Ammon's horn (tissue), 1 donor: ENCODE results near the gene SLC25A24.

ENCODE experiments used
- DNase-seq: peaks from one replicate; pipeline ENCODE4 v3.0.0-alpha.2; 2016; ENCODE audit warnings: low spot score

The SLC25A24 gene

DNA sequence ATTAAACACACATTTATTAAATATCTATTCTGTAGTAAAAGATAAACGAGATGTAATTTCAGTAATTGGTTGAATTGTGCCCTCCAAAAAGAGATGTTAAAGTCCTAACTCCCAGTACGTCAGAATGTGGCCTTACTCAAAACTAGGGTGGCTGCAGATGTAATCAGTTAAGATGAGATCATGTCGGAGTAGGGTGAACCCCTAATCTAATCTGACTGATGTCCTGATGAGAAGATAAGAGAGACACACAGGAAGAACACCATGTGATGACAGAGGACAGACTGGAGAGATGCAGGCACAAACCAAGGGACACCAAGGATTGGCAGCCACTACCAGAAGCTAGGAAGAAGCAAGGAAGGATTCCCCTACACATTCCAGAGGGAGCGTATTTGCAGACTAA is 104.1 kb downstream of the SLC25A24 start:
- no peak for DNase-seq

DNA sequence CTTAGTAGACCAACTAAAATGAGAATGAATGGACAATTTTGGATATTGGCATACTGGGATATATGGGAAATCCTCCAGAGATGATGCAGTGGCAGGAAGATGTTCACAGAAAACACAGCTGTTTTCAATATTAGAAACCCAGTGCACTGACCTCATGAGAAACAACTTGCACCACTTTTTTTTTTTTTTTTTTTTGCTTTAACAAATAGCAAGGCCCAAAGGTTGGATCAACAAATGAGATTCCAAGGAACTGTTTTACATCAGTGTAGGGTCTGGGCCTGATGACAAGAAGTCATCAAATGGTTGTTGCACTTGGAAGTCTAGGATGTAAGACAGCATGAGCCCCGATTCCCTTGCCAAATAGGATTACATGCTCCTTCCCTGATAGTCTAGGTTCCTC is 110.7 kb downstream of the SLC25A24 start:
- DNase-seq: no peak

- DNase-seq: no peak
Measured at GRCh38 chr1:108085628-108086027, 114.5 kb downstream of the SLC25A24 start.

- DNase-seq: no peak
Measured at GRCh38 chr1:108084866-108085477, 115.2 kb downstream of the SLC25A24 start.
